HCT116 (cell line): ENCODE measurements around the gene PARP12. TPM values are rescaled to one million over a fixed set of nuclear protein-coding genes. Genes with fewer than 3 reads are reported as not detected.

Experiments
- ATAC-seq: fragments of 200-7000 bp; cut with Tn5 transposase; 2 replicates; pipeline ENCODE4 v1.9.1; 2020; ENCODE audit warnings: mild to moderate bottlenecking, moderate library complexity
- BruUV-seq: library from RNA; stranded (reverse); fragments of 400-500 nt; replicated peaks from 2 replicates; lab custom pipeline; 2021; lab: Mats Ljungman, UMichigan
- CTCF ChIA-PET: fragments of 300-600 bp; sonication (Branson Sonifier 250); formaldehyde crosslinking; loops from one replicate; lab custom pipeline; 2021; ENCODE audit warnings: antibody characterized with exemption; lab: Charles Lee
- POLR2A ChIA-PET: fragments of 300-600, 350-600 bp; sonication (Branson Sonifier 250); formaldehyde crosslinking; loops from one replicate; lab custom pipeline; 2021; ENCODE audit warnings: antibody characterized with exemption; lab: Charles Lee
- RAD21 ChIA-PET, 2 experiments: fragments of 300-600 bp; sonication (Branson Sonifier 250); formaldehyde crosslinking; loops; one replicate each; lab custom pipeline; 2023; ENCODE audit warnings: low total read pairs in 2 of 2; ENCODE audit not compliant: uncharacterized antibody in 2 of 2, unreplicated experiment in 2 of 2, low non-redundant PET in 1 of 2; lab: Charles Lee
- DNase-seq: peaks from one replicate; pipeline ENCODE4 v3.0.0-alpha.2; 2010; ENCODE audit warnings: low read depth, low spot score
- H2AFZ ChIP-seq: fragments of 200-600 bp; shearing (Covaris generic), sonication (generic); 2 replicates; pipeline ENCODE4 v1.6.1; 2017; ENCODE audit warnings: low read depth, mixed run types, mixed read lengths, antibody characterized with exemption, low read length; ENCODE audit not compliant: poor library complexity, severe bottlenecking
- H3K27ac ChIP-seq: 2 replicates; pipeline ENCODE4 v1.5.1; 2012; ENCODE audit warnings: low read depth, low read length
- H3K27me3 ChIP-seq: fragments of 200-600 bp; sonication (generic); 2 replicates; pipeline ENCODE4 v1.6.1; 2016; ENCODE audit warnings: mixed run types, low read length, mixed read lengths; ENCODE audit not compliant: insufficient read depth
- H3K36me3 ChIP-seq, 2 experiments: fragments of 200-500 bp in 1 of 2; fragments of 200-600 bp in 1 of 2; sonication (Bioruptor generic) in 1 of 2; sonication (generic) in 1 of 2; 2 replicates each; pipeline versions ENCODE4 v1.5.1 to v1.6.1; 2014 to 2016; ENCODE audit warnings: low read length in 2 of 2, inconsistent platforms in 1 of 2, mixed read lengths in 1 of 2, mixed run types in 1 of 2; ENCODE audit not compliant: insufficient read depth in 2 of 2, control insufficient read depth in 1 of 2
- H3K4me1 ChIP-seq, 2 experiments: fragments of 200-600 bp in 1 of 2; sonication (generic) in 1 of 2; 2 replicates each; pipeline versions ENCODE4 v1.5.1 to v1.6.1; 2012 to 2017; ENCODE audit warnings: low read length in 2 of 2, inconsistent platforms in 1 of 2, mild to moderate bottlenecking in 1 of 2, mixed read lengths in 1 of 2, mixed run types in 1 of 2, moderate library complexity in 1 of 2; ENCODE audit not compliant: insufficient read depth in 2 of 2, control insufficient read depth in 1 of 2
- H3K4me2 ChIP-seq: fragments of 200-600 bp; sonication (generic); 2 replicates; pipeline ENCODE4 v1.6.1; 2017; ENCODE audit warnings: mixed run types, low read length, mixed read lengths
- H3K4me3 ChIP-seq, 2 experiments: fragments of 200-600 bp in 1 of 2; sonication (generic) in 1 of 2; replicated peaks in 1 of 2; 2 replicates each; pipeline ENCODE4 v1.5.1; 2011 to 2016; ENCODE audit warnings: low read length in 2 of 2, control low read depth in 1 of 2, low read depth in 1 of 2, mild to moderate bottlenecking in 1 of 2, mixed read lengths in 1 of 2, mixed run types in 1 of 2
- H3K79me2 ChIP-seq: fragments of 200-600 bp; sonication (generic); 2 replicates; pipeline ENCODE4 v1.6.1; 2017; ENCODE audit warnings: mild to moderate bottlenecking, mixed run types, low read length, moderate library complexity, mixed read lengths; ENCODE audit not compliant: insufficient read depth
- H3K9ac ChIP-seq: fragments of 200-600 bp; sonication (generic); 2 replicates; pipeline ENCODE4 v1.6.1; 2016; ENCODE audit warnings: low read length, mixed read lengths
- H3K9me2 ChIP-seq: fragments of 200-600 bp; sonication (generic), shearing (Covaris generic); 2 replicates; pipeline ENCODE4 v1.6.1; 2017; ENCODE audit warnings: mixed run types, mild to moderate bottlenecking, moderate library complexity; ENCODE audit not compliant: insufficient read depth
- H3K9me3 ChIP-seq, 2 experiments: fragments of 200-500 bp in 1 of 2; fragments of 200-600 bp in 1 of 2; sonication (Bioruptor generic) in 1 of 2; sonication (generic) in 1 of 2; 2 replicates each; pipeline ENCODE4 v1.6.1; 2014 to 2017; ENCODE audit warnings: low read length in 2 of 2, mixed read lengths in 2 of 2, inconsistent platforms in 1 of 2, low read depth in 1 of 2, mild to moderate bottlenecking in 1 of 2, mixed run types in 1 of 2, moderate library complexity in 1 of 2; ENCODE audit not compliant: control insufficient read depth in 1 of 2, insufficient read depth in 1 of 2
- H4K20me1 ChIP-seq: fragments of 200-600 bp; sonication (generic), shearing (Covaris generic); 2 replicates; pipeline ENCODE4 v1.6.1; 2017; ENCODE audit warnings: mixed run types, mild to moderate bottlenecking, moderate library complexity; ENCODE audit not compliant: insufficient read depth
- CBX3 ChIP-seq: IDR thresholded peaks from 2 replicates; pipeline ENCODE4 v1.6.1; 2012; ENCODE audit warnings: low read depth
- EGR1 ChIP-seq: IDR thresholded peaks from 2 replicates; pipeline ENCODE4 v1.6.1; 2012; ENCODE audit warnings: low read depth
- ELF1 ChIP-seq: IDR thresholded peaks from 2 replicates; pipeline ENCODE4 v1.6.1; 2012; ENCODE audit warnings: low read depth, borderline replicate concordance
- EZH2phosphoT487 ChIP-seq: fragments of 200-600 bp; IDR thresholded peaks from 2 replicates; pipeline ENCODE4 v1.6.1; 2018; ENCODE audit warnings: antibody characterized with exemption, borderline replicate concordance
- MAX ChIP-seq: IDR thresholded peaks from 2 replicates; pipeline ENCODE4 v1.6.1; 2012
- POLR2AphosphoS5 ChIP-seq: IDR thresholded peaks from 2 replicates; pipeline ENCODE4 v1.6.1; 2011; ENCODE audit warnings: mild to moderate bottlenecking, low read depth, low read length, moderate library complexity
- REST ChIP-seq: IDR thresholded peaks from 2 replicates; pipeline ENCODE4 v1.6.1; 2012; ENCODE audit warnings: low read depth
- SIN3A ChIP-seq: IDR thresholded peaks from 2 replicates; pipeline ENCODE4 v1.6.1; 2012; ENCODE audit warnings: low read depth
- SRF ChIP-seq: IDR thresholded peaks from 2 replicates; pipeline ENCODE4 v1.6.1; 2012; ENCODE audit warnings: low read depth
- TCF7L2 ChIP-seq: IDR thresholded peaks from 2 replicates; pipeline ENCODE4 v1.7.0; 2011; ENCODE audit warnings: borderline replicate concordance, inconsistent platforms; ENCODE audit not compliant: insufficient read depth, insufficient read length; ENCODE audit errors: extremely low read depth
- YY1 ChIP-seq: IDR thresholded peaks from 2 replicates; pipeline ENCODE4 v1.6.1; 2011; ENCODE audit warnings: low read length, low read depth, moderate library complexity, mild to moderate bottlenecking; ENCODE audit not compliant: insufficient replicate concordance; ENCODE audit errors: extremely low read depth
- intact Hi-C: fragments of 100-400 bp; cut with micrococcal nuclease; formaldehyde crosslinking; loops from 2 replicates; pipeline ENCODE4 v1.10.0; 2022
- total RNA-seq: library from RNA; stranded (reverse); gene quantifications from one replicate; pipeline ENCODE4 v1.2.1, GENCODE V29; 2021; ENCODE audit not compliant: unreplicated experiment
- TF ChIP-seq, protein P1 (sequence below): IDR thresholded peaks from 2 replicates; pipeline ENCODE4 v1.6.1; 2012

PARP12 gene
- total RNA-seq, 1 experiment from 2014 or later, result 17.7 TPM

- TF ChIP-seq REST, result no peak
- no peak for TF ChIP-seq EZH2phosphoT487
- TF ChIP-seq CBX3, result no peak
- no peak for TF ChIP-seq SRF
- TF ChIP-seq, all 23 proteins: peak for 0
Observed at GRCh38 chr7:140022582-140023211, 40.1 kb downstream of the PARP12 start (continued).

GRCh38 chr7:140021603-140022002, 41.1 kb downstream of the PARP12 start:
- Histone ChIP-seq H3K79me2 (no peaks in the 10 kb centered on the region), H3K9ac (no peak overlapping the region), H3K9me3 (no peaks in the 10 kb centered on the region), H3K9me2 (no peaks in the 10 kb centered on the region), H3K27ac (no peak overlapping the region), H3K4me1 (no peaks in the 10 kb centered on the region), H4K20me1 (no peaks in the 10 kb centered on the region), H3K27me3 (no peaks in the 10 kb centered on the region), H2AFZ (no peak overlapping the region)
- ChIA-PET RAD21 (no interaction called here), CTCF (no interaction called here), POLR2A (no interaction called here)
- DNase-seq (no peak), ATAC-seq (no peak)
- no TSS peak for BruUV-seq
- intact Hi-C loops, result no loop called here
- TF ChIP-seq YY1, result no peak
- no peak for TF ChIP-seq ELF1
- TF ChIP-seq EGR1, result no peak
- no peak for TF ChIP-seq SIN3A
- no peak for TF ChIP-seq TCF7L2
- no peak for TF ChIP-seq MAX
- TF ChIP-seq POLR2AphosphoS5, result no peak
- TF ChIP-seq, protein P1, sequence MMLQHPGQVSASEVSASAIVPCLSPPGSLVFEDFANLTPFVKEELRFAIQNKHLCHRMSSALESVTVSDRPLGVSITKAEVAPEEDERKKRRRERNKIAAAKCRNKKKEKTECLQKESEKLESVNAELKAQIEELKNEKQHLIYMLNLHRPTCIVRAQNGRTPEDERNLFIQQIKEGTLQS, result no peak
- TF ChIP-seq, all 23 proteins: peak for 0
- no peak overlapping the region for H3K4me2 ChIP-seq
- no peaks in the 10 kb centered on the region for H3K36me3 ChIP-seq
- H3K4me3 ChIP-seq, result no peak overlapping the region
